Stomach (tissue), 4 donors: ENCODE data around the gene PRAMEF18.
"Not testable (repeated sequence)": the region's sequence is repeated elsewhere in the genome, so short reads cannot be mapped to it uniquely, and the experiment has no call there.

Experiments
- EP300 ChIP-seq: sonication (generic); formaldehyde crosslinking; IDR thresholded peaks from one replicate; pipeline ENCODE4 v1.6.1; 2017; ENCODE audit warnings: antibody characterized with exemption
- POLR2A ChIP-seq, 4 donors: fragments of 450-650 bp; IDR thresholded peaks; one replicate each; pipeline ENCODE4 v1.6.1; 2016; ENCODE audit warnings: antibody characterized with exemption in 4 of 4, control low read depth in 2 of 4, mild to moderate bottlenecking in 1 of 4, moderate library complexity in 1 of 4
- POLR2AphosphoS5 ChIP-seq, 3 donors: sonication (generic); formaldehyde crosslinking; IDR thresholded peaks; one replicate each; pipeline ENCODE4 v1.6.1; 2016; ENCODE audit warnings: antibody characterized with exemption in 3 of 3
- TF ChIP-seq, protein P1 (sequence below), 7 experiments: fragments of 450-650 bp in 4 of 7; fragments of 200-600 bp in 3 of 7; sonication (generic) in 3 of 7; IDR thresholded peaks; one replicate each; pipeline ENCODE4 v1.5.1; 2016 to 2019; ENCODE audit warnings: antibody characterized with exemption in 7 of 7, control low read depth in 2 of 7, mild to moderate bottlenecking in 1 of 7

- TF ChIP-seq, protein P1, sequence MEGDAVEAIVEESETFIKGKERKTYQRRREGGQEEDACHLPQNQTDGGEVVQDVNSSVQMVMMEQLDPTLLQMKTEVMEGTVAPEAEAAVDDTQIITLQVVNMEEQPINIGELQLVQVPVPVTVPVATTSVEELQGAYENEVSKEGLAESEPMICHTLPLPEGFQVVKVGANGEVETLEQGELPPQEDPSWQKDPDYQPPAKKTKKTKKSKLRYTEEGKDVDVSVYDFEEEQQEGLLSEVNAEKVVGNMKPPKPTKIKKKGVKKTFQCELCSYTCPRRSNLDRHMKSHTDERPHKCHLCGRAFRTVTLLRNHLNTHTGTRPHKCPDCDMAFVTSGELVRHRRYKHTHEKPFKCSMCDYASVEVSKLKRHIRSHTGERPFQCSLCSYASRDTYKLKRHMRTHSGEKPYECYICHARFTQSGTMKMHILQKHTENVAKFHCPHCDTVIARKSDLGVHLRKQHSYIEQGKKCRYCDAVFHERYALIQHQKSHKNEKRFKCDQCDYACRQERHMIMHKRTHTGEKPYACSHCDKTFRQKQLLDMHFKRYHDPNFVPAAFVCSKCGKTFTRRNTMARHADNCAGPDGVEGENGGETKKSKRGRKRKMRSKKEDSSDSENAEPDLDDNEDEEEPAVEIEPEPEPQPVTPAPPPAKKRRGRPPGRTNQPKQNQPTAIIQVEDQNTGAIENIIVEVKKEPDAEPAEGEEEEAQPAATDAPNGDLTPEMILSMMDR (IDR thresholded peaks at IDR 0.05): not testable (repeated sequence)
- not testable (repeated sequence) for TF ChIP-seq POLR2AphosphoS5 (IDR thresholded peaks at IDR 0.05); POLR2A (IDR thresholded peaks at IDR 0.05); EP300
Measured at GRCh38 chr1:13247122-13247521, 21.2 kb upstream of the PRAMEF18 start.
